Occipital lobe (tissue), 2 donors: Measurements from ENCODE around the gene PRSS12. TPM values are rescaled to one million over a fixed set of nuclear protein-coding genes. Genes with fewer than 3 reads are reported as not detected.
"Not testable (repeated sequence)": the region's sequence is repeated elsewhere in the genome, so short reads cannot be mapped to it uniquely, and the experiment has no call there.

ENCODE experiments used
- DNase-seq: peaks from one replicate; lab custom pipeline; 2025; lab: John Stamatoyannopoulos, UW
- total RNA-seq: library from RNA; depleted of rRNA; stranded (reverse); fragments of >200 nt; gene quantifications from one replicate; pipeline ENCODE4 v1.2.3, GENCODE V29; 2014

The PRSS12 gene
- total RNA-seq, 1 donor from 2014 or later: 54.9 TPM

- no peak for DNase-seq
Observed at GRCh38 chr4:118322831-118323502, 29.8 kb downstream of the PRSS12 start.

GRCh38 chr4:118318931-118319330 is 33.9 kb downstream of the PRSS12 start:
- no peak for DNase-seq

GRCh38 chr4:118317691-118318090 is 35.1 kb downstream of the PRSS12 start:
- no peak for DNase-seq

GRCh38 chr4:118314221-118314620 is 38.6 kb downstream of the PRSS12 start:
- DNase-seq: no peak

GRCh38 chr4:118313098-118313497 is 39.7 kb downstream of the PRSS12 start:
- no peak for DNase-seq

GRCh38 chr4:118308306-118309030 is 44.3 kb downstream of the PRSS12 start:
- DNase-seq: no peak

- no peak for DNase-seq
Observed at GRCh38 chr4:118307643-118308042, 45.2 kb downstream of the PRSS12 start.

- DNase-seq: not testable (repeated sequence)
Observed at GRCh38 chr4:118299619-118300018, 53.2 kb downstream of the PRSS12 start.

GRCh38 chr4:118296729-118297128 is 56.1 kb downstream of the PRSS12 start:
- no peak for DNase-seq

- DNase-seq: no peak
Observed at GRCh38 chr4:118290951-118291350, 61.9 kb downstream of the PRSS12 start.

- no peak for DNase-seq
Observed at GRCh38 chr4:118289794-118290193, 63.0 kb downstream of the PRSS12 start.

GRCh38 chr4:118287711-118288451 is 64.9 kb downstream of the PRSS12 start:
- DNase-seq: no peak

- DNase-seq: no peak
Observed at GRCh38 chr4:118286685-118287084, 66.1 kb downstream of the PRSS12 start.

- DNase-seq: no peak
Observed at GRCh38 chr4:118285931-118286330, 66.9 kb downstream of the PRSS12 start.

- no peak for DNase-seq
Observed at GRCh38 chr4:118284169-118284568, 68.6 kb downstream of the PRSS12 start.

- DNase-seq: no peak
Observed at GRCh38 chr4:118282692-118283091, 70.1 kb downstream of the PRSS12 start.

GRCh38 chr4:118281611-118282442 is 71.0 kb downstream of the PRSS12 start:
- DNase-seq: no peak

GRCh38 chr4:118280501-118281218 is 72.1 kb downstream of the PRSS12 start:
- DNase-seq: no peak

GRCh38 chr4:118279920-118280432 is 72.8 kb downstream of the PRSS12 start:
- no peak for DNase-seq

- no peak for DNase-seq
Observed at GRCh38 chr4:118279328-118279727, 73.5 kb downstream of the PRSS12 start.
